ENCODE measurements around the gene TMEM247.
"Not testable (repeated sequence)": the region's sequence is repeated elsewhere in the genome, so short reads cannot be mapped to it uniquely, and the experiment has no call there.

The TMEM247 gene

DNA sequence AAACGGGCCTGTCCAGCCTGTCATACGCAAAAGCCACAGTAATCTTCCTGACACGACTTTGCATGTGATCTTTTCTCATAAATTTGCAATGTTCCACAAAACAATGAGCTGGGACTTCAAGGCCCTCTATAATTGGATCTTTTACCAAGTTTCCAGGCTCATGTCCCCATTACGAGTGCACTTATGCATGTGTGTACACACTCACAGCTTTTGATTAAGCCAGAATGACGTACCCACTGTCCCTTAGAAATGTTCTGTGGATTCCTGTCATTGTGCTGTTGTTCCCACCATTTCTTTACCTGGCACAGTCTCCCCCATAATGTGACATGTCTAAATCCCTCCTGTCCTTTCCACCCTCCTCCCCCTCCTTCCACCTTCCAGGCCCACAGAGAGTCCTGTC is 19.7 kb upstream of the TMEM247 start:
- DNase-seq, result no peak

DNA sequence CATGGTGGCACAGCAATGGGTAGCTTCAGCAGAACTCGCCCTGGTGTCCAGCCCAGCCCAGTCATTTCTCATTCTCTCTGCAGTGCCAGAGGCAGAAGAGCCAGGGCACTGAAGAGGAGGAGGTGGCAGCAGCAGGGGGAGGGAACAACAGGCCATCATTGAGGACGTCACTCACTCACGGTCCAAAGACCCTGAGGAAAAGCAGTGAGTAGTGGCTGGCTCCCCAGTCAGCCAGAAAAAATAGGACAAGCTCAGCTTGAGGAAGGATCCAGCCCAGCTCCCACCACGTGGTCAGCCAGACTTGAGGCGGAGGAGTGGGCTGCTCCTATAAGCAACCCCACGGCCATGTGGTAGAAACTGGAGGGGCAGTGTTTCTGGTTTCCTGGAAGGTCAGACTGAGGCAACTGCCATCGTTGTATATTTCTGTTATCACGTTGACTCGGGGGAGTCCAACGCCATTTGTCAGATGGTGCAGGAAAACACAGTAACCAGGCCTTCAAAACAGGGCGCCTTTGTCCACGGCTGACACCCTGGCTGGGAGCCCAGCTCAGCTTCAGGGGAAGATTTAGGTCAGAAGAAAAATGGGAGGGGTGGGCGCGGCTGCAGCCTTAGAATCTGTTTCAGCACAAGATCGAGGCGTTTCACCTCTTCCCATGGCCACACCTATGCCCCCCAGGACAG is 19.0 kb upstream of the TMEM247 start:
- no peak for DNase-seq

DNA sequence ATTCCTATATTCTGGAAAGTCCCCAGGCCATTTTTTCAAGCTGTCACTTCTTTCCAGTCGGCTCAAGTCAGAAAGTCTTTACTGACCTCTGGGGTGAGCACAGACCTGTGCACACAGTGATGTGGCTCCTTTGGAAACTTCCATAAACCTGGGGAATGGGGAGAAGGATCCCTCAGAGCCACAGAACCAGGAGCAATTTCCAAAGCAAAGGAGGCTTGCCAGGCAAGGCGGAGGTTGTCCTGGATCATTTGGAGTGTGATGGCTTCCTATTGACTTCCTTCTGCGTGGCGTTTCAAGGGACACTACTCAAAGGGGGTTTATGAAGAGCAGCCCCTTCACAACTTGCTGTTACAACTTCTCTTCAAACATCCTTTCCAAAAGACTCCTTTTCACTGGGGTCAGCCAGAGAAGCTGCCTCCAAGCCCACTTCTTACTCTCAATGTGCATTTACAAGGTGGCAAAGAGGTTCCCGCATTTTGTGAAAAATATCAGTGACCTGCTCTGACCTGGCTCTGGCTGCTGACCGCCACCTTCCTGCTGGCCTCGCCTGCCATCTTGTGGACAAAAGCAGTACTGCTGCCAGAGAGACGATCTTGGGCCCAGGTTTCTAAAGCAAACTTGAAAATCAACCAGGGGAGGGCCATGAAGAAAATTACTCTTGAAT is 18.2 kb upstream of the TMEM247 start:
- peak; percentile 50 for DNase-seq

DNA sequence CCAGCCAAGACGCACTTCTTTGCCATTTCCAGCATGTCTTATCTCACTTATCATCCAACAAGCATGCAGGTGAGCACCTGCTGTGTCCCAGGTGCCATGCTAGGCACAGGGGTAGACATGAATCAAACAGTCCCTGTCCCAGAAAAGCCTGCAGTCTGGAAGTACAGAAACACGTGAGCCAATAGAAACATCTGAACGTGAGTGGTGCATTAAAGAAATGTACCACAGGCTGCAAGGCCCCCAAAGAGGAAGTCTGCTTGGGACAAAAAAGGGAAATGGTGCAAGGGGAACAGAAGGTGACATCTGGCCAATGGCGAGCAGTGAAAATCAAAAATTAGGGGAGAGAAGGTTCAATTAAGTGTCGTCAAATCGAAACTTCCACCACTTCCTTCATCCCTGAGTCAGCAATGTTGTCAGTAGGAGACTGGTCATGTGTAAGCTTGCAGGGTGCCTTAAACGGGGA is 17.6 kb upstream of the TMEM247 start:
- no peak for DNase-seq

DNA sequence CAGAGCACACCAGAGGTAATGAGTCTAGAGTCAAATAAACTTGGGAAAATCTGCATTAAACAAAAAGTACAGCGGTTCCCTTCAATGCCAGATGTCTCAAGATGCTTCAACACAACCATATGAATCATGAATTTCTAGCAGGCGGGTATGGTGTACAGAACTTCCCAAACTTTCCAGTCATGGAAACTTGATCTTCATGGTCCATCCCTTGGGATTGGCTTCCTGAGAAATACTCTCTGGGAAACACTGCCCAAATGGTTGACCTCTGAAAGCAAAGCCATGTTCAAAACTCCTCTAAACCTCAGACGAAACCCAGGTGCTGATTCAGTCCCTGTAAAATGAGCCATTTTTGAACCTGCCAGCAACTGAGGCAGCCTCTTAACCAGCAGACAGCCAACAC is 16.4 kb upstream of the TMEM247 start:
- DNase-seq, result no peak

DNA sequence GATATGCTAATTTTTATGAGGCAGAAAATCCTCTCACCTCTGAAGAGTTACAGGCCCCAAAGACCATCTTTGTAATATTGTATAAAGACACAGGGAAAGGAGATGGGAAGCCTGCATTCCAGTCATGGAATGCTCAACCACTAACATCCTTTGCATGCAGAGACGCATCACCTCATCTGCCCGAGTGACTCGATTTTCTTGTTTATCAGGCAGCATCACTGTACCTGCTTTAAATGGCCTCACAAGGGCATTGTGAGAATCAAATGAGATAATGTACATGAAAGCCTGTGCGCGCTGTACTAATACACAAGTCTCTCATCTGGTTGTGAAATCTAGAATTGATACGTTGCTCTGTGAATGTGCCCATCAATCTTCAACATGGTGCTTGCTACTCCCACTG is 10.2 kb upstream of the TMEM247 start:
- DNase-seq, result no peak

DNA sequence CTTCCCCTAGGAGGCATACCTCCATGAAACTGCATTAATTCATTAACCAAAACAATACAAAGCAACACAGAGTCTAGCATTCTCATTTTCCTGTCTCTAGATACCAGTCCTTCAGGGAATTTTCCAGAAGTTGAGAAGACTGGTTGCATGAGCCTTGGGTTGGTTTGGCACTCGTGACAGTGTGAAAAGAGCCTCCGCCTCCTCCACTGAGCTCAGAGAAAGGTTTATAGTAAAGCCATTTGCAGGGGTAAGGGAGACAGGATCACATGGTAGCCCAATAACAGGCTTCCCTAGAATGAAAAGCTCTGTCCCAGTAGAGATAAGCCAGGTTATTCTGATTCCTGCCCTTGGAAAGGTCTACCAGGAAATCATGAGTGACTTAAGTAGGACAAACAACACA is 9.7 kb upstream of the TMEM247 start:
- DNase-seq, result no peak

DNA sequence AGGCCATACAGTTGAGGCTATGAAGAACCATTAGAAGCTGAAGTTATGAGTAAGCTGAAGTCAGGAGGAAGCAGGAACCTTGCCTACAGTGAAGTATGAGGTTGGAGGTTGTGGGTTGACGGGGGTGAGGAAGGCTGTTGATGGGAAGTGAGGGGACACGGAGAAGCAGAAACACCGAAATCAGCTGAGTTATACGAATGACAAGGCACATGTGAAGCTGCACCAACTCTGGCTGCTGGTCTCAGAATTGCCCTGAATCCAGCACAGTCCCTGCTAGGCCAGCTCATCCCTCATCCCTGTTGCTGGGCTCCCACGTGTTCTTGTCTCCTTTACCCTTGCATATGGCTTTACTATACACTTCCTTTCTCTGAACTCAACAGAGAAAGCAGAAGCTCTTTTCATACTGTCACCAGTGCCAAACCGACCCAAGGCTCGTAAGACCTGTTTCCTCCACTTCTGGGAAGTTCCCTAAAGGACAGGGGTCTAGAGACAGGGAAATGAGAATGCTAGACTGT is 9.2 kb upstream of the TMEM247 start:
- DNase-seq, result no peak

DNA sequence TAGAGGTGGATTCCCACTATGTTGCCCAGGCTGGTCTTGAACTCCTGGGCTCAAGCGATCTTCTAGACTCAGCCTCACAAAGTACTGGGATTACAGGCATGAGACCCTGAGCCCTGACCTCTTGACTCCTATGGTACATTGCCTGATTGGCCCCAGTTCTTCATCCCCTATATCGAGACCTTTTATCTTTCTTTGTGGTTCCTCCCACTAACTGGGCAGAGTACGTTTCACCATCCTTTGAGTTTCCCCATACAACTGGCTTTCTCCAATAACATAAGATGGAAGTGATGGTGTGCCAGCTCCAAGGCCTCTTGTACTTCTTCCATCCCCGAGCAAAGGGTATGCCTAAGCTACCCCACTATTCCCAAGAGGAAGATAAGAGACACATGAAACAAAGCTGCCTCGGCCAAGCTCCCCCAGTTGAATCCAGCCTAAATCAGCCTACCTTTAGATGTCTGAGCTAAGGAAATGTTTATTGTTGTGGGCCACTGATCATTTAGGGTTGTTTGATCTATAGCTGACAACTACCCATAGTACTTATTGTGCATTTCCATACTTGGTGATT is 8.3 kb upstream of the TMEM247 start:
- DNase-seq, result no peak

DNA sequence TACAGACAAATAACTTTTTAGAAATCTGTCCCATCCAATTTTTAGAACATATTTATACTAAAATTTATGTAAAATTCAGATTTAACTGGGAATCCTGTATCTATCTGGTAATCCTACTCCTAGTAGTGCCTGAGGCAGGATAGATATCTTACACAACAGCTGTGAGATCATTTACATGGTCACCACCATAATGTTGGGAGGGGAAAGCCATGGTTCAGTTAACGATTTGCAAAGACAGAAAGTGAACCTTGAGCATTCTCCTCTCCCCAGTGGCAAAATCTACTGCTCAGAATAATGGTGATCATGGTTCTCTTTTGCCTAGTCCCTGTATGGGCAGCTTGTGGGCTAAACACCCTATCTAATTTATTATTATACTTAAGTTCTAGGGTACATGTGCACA is 7.7 kb upstream of the TMEM247 start:
- DNase-seq, result no peak

DNA sequence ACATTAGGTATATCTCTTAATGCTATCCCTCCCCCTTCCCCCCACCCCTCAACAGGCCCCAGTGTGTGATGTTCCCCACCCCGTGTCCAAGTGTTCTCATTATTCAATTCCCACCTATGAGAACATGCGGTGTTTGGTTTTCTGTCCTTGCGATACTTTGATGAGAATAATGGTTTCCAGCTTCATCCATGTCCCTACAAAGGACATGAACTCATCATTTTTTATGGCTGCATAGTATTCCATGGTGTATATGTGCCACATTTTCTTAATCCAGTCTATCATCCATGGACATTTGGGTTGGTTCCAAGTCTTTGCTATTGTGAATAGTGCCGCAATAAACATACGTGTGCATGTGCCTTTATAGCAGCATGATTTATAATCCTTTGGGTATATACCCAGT is 7.2 kb upstream of the TMEM247 start:
- not testable (repeated sequence) for DNase-seq

DNA sequence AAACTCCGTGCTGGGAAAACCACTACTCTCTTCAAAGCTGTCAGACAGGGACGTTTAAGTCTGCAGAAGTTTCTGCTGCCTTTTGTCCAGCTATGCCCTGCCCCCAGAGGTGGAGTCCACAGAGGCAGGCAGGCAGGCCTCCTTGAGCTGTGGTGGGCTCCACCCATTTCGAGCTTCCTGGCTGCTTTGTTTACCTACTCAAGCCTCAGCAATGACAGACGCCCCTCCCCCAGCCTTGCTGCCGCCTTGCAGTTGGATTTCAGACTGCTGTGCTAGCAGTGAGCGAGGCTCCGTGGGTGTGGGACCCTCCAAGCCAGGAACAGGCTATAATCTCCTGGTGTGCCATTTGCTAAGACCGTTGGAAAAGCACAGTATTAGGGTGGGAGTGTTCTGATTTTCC is 1.9 kb upstream of the TMEM247 start:
- not testable (repeated sequence) for DNase-seq

DNA sequence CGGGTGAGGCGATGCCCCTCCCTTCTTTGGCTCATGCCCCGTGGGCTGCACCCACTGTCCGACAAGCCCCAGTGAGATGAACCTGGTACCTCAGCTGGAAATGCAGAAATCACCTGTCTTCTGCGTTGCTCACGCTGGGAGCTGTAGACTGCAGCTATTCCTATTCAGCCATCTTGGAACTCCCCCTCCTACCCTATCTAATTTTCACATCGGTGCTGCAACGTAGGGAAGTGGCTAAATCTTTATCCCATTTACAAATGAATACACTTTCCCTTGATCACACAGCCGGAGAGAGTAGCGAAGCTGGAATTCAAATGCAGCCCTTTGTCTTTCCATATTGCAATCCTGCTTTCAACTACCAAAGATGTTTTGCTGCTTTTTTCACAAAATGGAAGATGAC is 1.4 kb upstream of the TMEM247 start:
- DNase-seq, result no peak

DNA sequence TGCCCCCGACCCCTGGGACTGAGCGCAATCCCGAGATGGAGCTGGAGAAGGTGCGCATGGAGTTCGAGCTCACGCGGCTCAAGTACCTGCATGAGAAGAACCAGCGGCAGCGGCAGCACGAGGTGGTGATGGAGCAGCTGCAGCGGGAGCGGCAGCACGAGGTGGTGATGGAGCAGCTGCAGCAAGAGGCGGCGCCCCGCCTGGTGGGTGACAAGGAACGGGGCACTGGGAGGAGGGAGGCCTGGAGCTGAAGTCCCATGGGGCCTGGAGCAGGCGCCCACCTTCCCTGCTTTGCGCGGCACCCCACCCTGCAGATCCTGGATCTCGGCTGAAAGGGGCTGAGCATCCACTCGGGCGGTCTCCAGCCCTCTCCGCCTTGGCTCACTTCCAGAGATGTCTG is 1.2 kb downstream of the TMEM247 start:
- no peak for DNase-seq

DNA sequence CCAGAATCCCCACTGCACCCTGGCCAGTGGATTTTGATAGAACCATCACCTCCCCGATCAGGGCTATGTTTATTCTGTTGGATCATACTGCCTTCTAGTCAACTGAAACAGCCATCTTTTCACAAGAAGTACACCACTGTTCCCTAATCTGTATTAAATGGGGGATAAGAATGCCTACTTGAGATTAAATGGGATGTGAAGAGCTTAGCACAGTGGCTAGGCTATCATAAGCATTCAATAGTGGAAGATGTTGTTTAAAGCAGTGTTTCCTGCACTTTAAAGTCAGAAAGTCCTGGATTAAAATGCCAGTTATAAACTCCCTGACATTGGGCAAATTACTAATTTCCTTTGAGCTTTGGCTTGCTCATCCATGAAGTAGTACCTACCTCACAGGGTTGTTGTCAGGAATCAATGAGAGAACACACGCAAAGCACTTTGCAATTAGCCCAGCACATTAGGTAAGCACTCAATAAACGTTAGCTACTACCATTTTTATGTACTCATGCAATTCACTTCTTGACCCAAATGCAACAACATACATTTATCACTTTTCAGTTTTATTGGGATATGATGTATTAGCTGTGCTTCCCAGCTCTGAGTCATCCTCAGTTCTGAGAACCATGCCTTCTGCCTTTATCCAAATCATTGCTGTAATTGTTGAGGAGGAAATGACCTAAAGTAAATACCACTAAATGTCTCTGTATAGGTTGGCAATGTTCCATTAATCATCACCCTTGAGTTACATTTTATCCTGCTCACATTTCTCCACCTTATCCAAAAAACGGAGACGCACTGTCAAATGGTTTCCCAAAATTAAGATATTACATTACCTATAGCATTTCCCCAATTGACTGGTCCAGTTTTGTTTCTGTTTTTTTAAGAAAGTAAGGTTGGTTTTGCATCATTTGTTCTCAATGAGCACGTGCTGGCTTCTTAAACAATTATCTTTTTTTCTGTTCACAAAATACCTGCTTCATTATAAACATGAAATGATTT is 2.1 kb downstream of the TMEM247 start:
- no peak for DNase-seq

DNA sequence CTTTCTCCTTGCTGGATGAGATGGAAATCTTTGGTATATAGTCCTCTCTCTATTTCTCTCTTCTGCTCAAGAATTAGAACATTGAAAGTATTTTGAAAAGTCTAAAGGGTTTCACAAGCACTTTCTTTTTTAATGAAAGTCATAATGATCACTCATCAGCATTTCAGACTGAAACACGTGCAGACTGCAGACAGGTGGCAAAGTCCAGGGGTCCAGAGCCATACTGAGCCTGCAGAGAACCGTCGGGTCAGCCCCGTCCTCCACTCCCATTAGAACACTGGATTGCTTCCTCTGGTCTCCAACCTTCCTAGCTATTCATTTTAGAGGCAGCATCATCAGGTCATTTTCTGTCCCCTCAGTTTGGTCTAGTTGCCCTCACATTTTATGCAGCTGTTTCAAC is 3.1 kb downstream of the TMEM247 start:
- no peak for DNase-seq

DNA sequence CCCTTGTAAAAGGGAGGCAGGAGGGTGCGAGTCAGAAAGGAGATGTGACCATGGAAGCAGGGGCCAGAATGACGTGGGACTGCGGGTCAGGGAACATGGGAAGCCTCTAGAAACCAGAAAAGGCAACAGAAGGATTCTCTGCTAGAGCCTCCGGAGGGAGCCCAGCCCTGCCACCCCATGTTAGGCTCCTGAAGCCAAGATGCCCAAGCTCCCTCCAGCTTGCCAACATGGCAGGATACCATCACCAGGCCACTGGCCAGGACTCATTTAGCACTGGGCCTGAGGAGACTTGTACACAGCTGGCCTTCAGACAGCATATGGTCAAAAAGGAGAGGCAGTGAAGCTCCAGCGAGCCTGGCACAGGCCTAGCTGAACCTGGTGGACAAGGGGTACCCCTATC is 5.6 kb downstream of the TMEM247 start:
- DNase-seq, result no peak

DNA sequence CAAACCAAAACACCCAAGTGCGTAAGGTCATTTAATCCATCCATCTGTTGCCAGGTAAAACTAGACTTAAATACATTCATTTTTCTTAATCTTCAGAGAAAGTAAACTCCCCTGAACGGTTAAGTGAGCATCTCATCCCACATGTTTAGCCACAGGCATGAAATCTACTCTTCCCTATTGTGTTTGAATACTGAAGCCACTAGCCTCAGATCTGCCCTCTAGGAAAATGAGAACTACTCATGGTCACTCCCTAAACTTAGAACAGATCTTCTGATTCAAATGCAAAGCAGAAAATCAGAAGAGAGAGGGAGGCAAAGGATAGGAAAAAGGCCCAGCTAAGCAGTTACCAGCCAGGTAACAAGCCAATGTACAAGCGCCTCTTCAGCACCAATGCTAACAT is 7.1 kb downstream of the TMEM247 start:
- DNase-seq, result no peak

DNA sequence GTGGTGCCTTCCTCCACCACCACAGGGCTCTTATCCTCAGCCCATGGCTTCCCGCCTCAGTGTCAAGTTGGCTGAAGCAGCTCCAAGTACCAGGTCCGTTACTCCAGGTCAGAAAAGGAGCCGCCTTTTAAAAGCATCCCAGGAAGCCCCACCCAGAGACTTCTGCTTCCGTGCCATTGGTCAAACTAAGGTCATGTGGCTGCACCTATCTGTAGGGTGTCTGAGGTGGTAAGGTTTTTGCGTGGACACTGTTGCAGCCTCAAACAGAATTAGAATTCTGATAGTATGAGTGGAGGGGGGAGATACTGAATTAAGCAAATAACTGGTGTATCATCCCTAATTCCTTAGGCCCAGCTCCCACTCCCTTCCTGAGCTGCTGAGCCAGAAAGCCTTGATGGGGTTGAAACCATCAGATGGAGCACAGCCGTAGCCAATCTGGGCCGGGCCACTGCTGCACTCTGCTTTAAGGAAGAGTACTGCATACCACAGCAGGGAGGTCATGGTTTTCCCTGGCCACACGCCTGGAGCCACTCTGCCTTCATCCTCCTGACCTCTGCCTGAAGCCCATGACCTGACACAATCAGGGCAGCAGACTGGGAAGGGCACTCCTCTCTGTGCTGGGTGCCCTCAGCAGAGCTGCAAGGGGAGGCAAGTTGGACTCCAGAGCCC is 8.4 kb downstream of the TMEM247 start:
- DNase-seq, result peak; percentile 18

DNA sequence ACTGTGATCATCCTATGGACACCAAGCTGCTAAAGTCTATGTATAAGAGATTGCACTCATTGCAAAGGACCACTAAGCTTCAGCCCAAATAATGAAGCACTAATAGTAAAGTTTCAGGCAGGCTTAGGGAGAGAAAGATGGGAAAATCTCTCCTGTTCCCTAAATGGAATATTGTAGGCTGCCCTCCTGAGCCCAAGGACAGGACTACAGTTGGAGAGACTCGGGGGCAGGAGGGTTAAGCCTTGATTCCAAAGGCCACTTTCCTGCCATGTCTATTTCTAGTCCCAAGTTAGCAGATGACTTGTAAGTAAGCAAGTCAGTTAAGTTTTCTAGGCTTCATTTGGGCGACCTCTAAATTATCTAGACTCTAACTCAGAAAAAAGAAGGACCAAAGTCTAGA is 9.0 kb downstream of the TMEM247 start:
- DNase-seq, result no peak

DNA sequence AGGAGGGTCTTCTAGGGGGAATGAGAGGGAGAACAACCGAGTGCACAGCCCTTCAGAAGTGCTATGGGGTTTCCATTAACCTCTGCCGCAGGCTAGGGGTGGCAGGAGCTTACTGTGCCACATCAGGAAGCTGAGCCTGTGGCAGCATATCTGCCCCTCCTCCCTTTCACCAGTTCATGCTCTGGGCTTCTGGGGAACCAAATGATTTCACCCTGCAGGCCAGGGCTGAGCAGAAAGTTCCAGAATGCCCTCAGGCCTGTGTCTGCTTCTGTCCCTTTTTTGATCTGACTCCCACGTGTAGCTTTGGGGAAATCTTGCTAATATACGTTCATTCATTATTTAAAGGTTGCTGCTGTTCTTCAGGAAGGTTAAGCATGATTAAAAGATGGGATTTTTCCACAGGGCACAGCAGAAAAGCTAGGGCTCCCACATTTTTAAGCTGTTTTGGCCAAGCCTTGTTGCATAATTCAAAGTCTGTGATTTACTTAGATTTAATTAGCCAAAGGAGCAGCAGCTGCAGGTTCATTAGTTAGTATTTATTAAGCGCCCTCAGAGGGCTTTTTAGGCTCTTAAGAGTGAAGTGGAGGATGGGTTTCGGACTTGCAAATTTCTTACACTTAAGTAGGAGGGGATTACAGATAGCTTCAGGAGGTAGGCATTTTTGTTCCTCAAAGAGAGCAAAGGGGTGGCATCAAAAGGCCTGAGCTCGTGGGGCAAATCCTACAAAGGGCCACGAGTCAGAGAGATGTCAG is 10.2 kb downstream of the TMEM247 start:
- peak; percentile 1 for DNase-seq

All from GOT3 (cell line).